Neural progenitor cell (in vitro differentiated cells): ENCODE results near the gene CDH2. TPM values are rescaled to one million over a fixed set of nuclear protein-coding genes. Genes with fewer than 3 reads are reported as not detected.

Experiments used
- DNase-seq: peaks from one replicate; pipeline ENCODE4 v3.0.0-alpha.2; 2016; ENCODE audit warnings: low spot score
- H2AFZ ChIP-seq: fragments of 200-600 bp; sonication (generic); replicated peaks from 2 replicates; pipeline ENCODE4 v1.6.1; 2016; ENCODE audit warnings: antibody characterized with exemption
- H3F3A ChIP-seq: fragments of 200-600 bp; sonication (generic); 2 replicates; pipeline ENCODE4 v1.6.1; 2016; ENCODE audit warnings: antibody characterized with exemption, low read depth
- H3K27ac ChIP-seq: fragments of 200-600 bp; sonication (generic); 2 replicates; pipeline ENCODE4 v1.5.1; 2016; ENCODE audit warnings: mild to moderate bottlenecking
- H3K27me3 ChIP-seq: fragments of 200-600 bp; sonication (generic); 2 replicates; pipeline ENCODE4 v1.6.1; 2016; ENCODE audit warnings: mild to moderate bottlenecking, moderate library complexity
- H3K36me3 ChIP-seq: fragments of 200-600 bp; sonication (generic); 2 replicates; pipeline ENCODE4 v1.5.1; 2016
- H3K4me1 ChIP-seq: fragments of 200-600 bp; sonication (generic); 2 replicates; pipeline ENCODE4 v1.6.1; 2016; ENCODE audit warnings: mixed run types
- H3K4me2 ChIP-seq: fragments of 200-600 bp; sonication (generic); 2 replicates; pipeline ENCODE4 v1.6.1; 2016
- H3K4me3 ChIP-seq: fragments of 200-600 bp; sonication (generic); 2 replicates; pipeline ENCODE4 v1.5.1; 2016
- H3K79me2 ChIP-seq: fragments of 200-600 bp; sonication (generic); 2 replicates; pipeline ENCODE4 v1.6.1; 2016; ENCODE audit warnings: low read depth
- H3K9ac ChIP-seq: fragments of 200-600 bp; sonication (generic); 2 replicates; pipeline ENCODE4 v1.6.1; 2016
- H3K9me3 ChIP-seq: fragments of 200-600 bp; sonication (generic); 2 replicates; pipeline ENCODE4 v1.5.1; 2016; ENCODE audit warnings: low read depth
- H4K20me1 ChIP-seq: fragments of 200-600 bp; sonication (generic); 2 replicates; pipeline ENCODE4 v1.6.1; 2016; ENCODE audit warnings: low read depth
- H3K27ac Mint-ChIP-seq: 3 replicates; pipeline ENCODE4 v1.8.0; 2021; ENCODE audit warnings: mixed read lengths
- H3K27me3 Mint-ChIP-seq: 2 replicates; pipeline ENCODE4 v1.8.0; 2022; ENCODE audit warnings: low read depth, mild to moderate bottlenecking, inconsistent platforms, moderate library complexity, mixed read lengths; ENCODE audit not compliant: insufficient read depth
- H3K36me3 Mint-ChIP-seq: 3 replicates; pipeline ENCODE4 v1.8.0; 2021; ENCODE audit warnings: mixed read lengths
- H3K4me1 Mint-ChIP-seq: 3 replicates; pipeline ENCODE4 v1.8.0; 2021; ENCODE audit warnings: mixed read lengths
- H3K4me3 Mint-ChIP-seq: 3 replicates; pipeline ENCODE4 v1.8.0; 2021; ENCODE audit warnings: mild to moderate bottlenecking, moderate library complexity, mixed read lengths
- H3K9me3 Mint-ChIP-seq: 3 replicates; pipeline ENCODE4 v1.8.0; 2020; ENCODE audit warnings: mixed read lengths
- EZH2 ChIP-seq: fragments of 200-600 bp; sonication (generic); IDR thresholded peaks from 2 replicates; pipeline ENCODE4 v1.6.1; 2017; ENCODE audit warnings: antibody characterized with exemption, mild to moderate bottlenecking, moderate library complexity
- EZH2phosphoT487 ChIP-seq: fragments of 200-600 bp; sonication (generic); IDR thresholded peaks from 2 replicates; pipeline ENCODE4 v1.6.1; 2017; ENCODE audit warnings: antibody characterized with exemption
- total RNA-seq: library from RNA; depleted of rRNA; stranded (reverse); fragments of >200 nt; gene quantifications from 2 replicates; pipeline ENCODE4 v1.2.3, GENCODE V29; 2015; ENCODE audit warnings: low replicate concordance
- TF ChIP-seq, protein P1 (sequence below): fragments of 200-600 bp; sonication (generic); IDR thresholded peaks from 2 replicates; pipeline ENCODE4 v1.5.1; 2017; ENCODE audit warnings: antibody characterized with exemption, mild to moderate bottlenecking

Gene CDH2
- total RNA-seq, 1 donor from 2014 or later: 459 TPM

DNA sequence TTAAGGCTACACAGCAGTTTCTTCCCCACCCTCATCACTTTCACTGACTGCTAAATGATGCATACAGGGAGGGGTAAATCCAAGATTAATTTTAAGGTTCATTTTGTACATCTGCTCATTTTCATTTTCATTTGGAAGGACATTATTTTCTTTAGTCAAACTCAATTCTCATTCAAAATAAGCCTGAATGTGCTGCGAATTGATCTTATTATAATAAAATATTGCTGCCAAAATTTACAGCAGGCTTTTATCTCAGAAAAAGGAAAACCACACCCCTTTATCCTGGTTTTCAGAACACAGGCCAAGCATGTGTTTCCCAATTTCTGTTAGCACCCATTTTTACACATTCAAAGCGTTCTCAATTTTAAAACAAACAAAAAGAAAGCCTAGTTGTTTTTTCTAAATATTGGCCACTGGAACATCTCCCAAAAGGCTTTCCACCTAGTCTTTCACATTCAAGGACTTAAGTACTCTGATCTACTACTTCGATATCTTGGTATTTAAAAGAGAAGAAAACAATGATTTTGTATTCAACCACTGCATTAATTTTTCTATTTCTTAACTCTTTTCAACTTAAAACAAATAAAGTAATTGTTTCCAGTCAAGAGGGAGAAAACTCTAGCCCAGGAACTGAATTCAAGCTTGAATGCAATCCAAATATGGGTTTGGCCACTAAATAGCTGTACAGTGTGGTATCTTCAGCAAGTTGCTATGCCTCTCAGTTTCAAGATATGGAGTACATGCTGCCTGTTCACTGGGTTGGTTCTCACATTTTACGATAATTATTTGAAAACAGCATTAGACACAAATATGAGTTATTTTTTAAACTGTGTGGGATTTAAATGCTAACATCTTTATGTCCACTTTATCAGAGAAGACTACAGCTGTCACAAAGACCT, 52.5 kb downstream of the CDH2 start:
- no peak overlapping the region for H3K27ac Mint-ChIP-seq
- H3K27me3 Mint-ChIP-seq: peaks cover 5% of the 10 kb centered on the region
- TF ChIP-seq EZH2 (no peak), EZH2phosphoT487 (no peak)
- TF ChIP-seq, protein P1, sequence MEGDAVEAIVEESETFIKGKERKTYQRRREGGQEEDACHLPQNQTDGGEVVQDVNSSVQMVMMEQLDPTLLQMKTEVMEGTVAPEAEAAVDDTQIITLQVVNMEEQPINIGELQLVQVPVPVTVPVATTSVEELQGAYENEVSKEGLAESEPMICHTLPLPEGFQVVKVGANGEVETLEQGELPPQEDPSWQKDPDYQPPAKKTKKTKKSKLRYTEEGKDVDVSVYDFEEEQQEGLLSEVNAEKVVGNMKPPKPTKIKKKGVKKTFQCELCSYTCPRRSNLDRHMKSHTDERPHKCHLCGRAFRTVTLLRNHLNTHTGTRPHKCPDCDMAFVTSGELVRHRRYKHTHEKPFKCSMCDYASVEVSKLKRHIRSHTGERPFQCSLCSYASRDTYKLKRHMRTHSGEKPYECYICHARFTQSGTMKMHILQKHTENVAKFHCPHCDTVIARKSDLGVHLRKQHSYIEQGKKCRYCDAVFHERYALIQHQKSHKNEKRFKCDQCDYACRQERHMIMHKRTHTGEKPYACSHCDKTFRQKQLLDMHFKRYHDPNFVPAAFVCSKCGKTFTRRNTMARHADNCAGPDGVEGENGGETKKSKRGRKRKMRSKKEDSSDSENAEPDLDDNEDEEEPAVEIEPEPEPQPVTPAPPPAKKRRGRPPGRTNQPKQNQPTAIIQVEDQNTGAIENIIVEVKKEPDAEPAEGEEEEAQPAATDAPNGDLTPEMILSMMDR: no peak
- Histone ChIP-seq H3K79me2 (peaks cover 100% of the 10 kb centered on the region), H3F3A (peaks cover 10% of the 10 kb centered on the region), H3K4me3 (no peak overlapping the region), H3K36me3 (no peaks in the 10 kb centered on the region), H2AFZ (no peak overlapping the region), H3K9me3 (no peaks in the 10 kb centered on the region), H3K4me1 (peaks cover 41% of the 10 kb centered on the region), H3K27me3 (no peaks in the 10 kb centered on the region), H3K4me2 (peak overlapping the region; percentile 0), H3K27ac (peak overlapping the region; percentile 10), H3K9ac (no peak overlapping the region), H4K20me1 (peaks cover 100% of the 10 kb centered on the region)
- no peak for DNase-seq
- H3K4me1 Mint-ChIP-seq: peaks cover 34% of the 10 kb centered on the region
- H3K9me3 Mint-ChIP-seq: peaks cover 18% of the 10 kb centered on the region
- no peak overlapping the region for H3K4me3 Mint-ChIP-seq
- peaks cover 47% of the 10 kb centered on the region for H3K36me3 Mint-ChIP-seq

- H3K27ac Mint-ChIP-seq: no peak overlapping the region
- TF ChIP-seq, protein P1: no peak
- TF ChIP-seq EZH2: no peak
- no peak for TF ChIP-seq EZH2phosphoT487
- no peaks in the 10 kb centered on the region for H3K27me3 ChIP-seq
- peak overlapping the region; percentile 10 for H3K27ac ChIP-seq
- peak overlapping the region; percentile 31 for H3K4me2 ChIP-seq
- H3K36me3 ChIP-seq: no peaks in the 10 kb centered on the region
- H3K9me3 Mint-ChIP-seq: peaks cover 18% of the 10 kb centered on the region
- peaks cover 100% of the 10 kb centered on the region for H4K20me1 ChIP-seq
- no peak overlapping the region for H3K4me3 ChIP-seq
- peaks cover 41% of the 10 kb centered on the region for H3K4me1 ChIP-seq
- H3F3A ChIP-seq: peaks cover 10% of the 10 kb centered on the region
- H3K4me3 Mint-ChIP-seq: no peak overlapping the region
- peaks cover 100% of the 10 kb centered on the region for H3K79me2 ChIP-seq
- no peak overlapping the region for H3K9ac ChIP-seq
- no peak for DNase-seq
- H2AFZ ChIP-seq: no peak overlapping the region
- peaks cover 53% of the 10 kb centered on the region for H3K36me3 Mint-ChIP-seq
- peaks cover 27% of the 10 kb centered on the region for H3K4me1 Mint-ChIP-seq
- peaks cover 5% of the 10 kb centered on the region for H3K27me3 Mint-ChIP-seq
- no peaks in the 10 kb centered on the region for H3K9me3 ChIP-seq
Observed at GRCh38 chr18:28123401-28124030, 53.4 kb downstream of the CDH2 start.

GRCh38 chr18:28120828-28121515, 56.0 kb downstream of the CDH2 start:
- Histone ChIP-seq H4K20me1 (peaks cover 100% of the 10 kb centered on the region), H2AFZ (no peak overlapping the region), H3K4me2 (peak overlapping the region; percentile 11), H3K9me3 (no peaks in the 10 kb centered on the region), H3K4me1 (peaks cover 41% of the 10 kb centered on the region), H3K36me3 (no peaks in the 10 kb centered on the region), H3K9ac (no peak overlapping the region), H3K4me3 (no peak overlapping the region), H3K27ac (no peak overlapping the region), H3F3A (peaks cover 4% of the 10 kb centered on the region), H3K27me3 (no peaks in the 10 kb centered on the region), H3K79me2 (peaks cover 100% of the 10 kb centered on the region)
- H3K36me3 Mint-ChIP-seq: peaks cover 62% of the 10 kb centered on the region
- peaks cover 4% of the 10 kb centered on the region for H3K27me3 Mint-ChIP-seq
- peaks cover 28% of the 10 kb centered on the region for H3K4me1 Mint-ChIP-seq
- no peak overlapping the region for H3K27ac Mint-ChIP-seq
- no peak overlapping the region for H3K4me3 Mint-ChIP-seq
- H3K9me3 Mint-ChIP-seq: peaks cover 29% of the 10 kb centered on the region
- no peak for TF ChIP-seq EZH2
- TF ChIP-seq EZH2phosphoT487: no peak
- TF ChIP-seq, protein P1: no peak
- DNase-seq: no peak
